ENCODE measurements around the gene FBXW12. TPM values are rescaled to one million over a fixed set of nuclear protein-coding genes. Genes with fewer than 3 reads are reported as not detected.

FBXW12 gene
- total RNA-seq, 2 experiments from 2014 or later: not detected

DNA sequence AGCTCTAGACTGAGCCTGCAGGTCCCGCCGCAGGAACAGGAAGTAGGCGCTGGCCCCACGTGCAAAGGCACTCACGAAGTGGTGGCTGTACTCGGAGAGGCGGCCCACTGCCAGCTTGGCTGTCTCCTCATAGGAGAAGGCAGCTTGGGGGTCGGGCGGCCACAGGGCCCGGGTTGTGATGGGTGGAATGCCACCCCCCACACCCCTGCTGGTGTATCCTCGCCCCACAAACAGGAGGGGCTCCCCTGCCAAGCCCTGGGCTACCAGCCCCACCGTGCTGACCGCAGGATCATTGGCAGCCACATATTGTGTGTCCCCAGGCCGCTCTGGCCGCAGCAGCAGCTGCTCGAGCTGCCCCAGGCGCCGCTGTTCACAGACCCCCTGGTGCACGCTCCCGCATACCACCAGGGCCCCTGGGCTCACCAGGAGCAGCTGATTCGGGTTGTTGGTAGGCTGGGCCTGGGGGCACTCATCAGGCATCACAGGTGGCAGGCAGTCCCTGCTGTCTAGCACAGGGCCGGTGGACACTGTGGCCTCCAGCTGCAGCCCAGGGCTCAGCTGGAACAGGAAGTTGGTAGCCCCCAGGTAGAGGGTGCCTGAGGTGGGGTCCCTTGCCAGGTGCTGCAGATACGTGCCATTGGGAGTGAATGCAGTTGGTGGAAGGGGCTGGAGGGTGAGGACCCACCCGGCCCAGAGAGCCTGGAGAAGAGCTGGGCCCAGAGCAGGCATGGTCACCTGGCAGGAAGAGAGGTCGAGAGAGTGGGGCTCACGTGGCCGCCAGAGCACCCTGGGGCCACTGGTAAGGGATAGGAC is 52.1 kb downstream of the FBXW12 start:
- CTCF ChIA-PET: interaction anchor here (0.8 to 3.4 kb wide), 4 partner anchors 12 to 37 kb away, joined by 3 to 16 read pairs (median 5); no protein-coding TSS in a partner anchor
- ATAC-seq (no peak), DNase-seq (no peak)
- Mint-ChIP-seq H3K27me3 (peaks cover 6% of the 10 kb centered on the region), H3K36me3 (ENCODE audit: low read depth) (no peaks in the 10 kb centered on the region), H3K9me3 (no peaks in the 10 kb centered on the region), H3K27ac (no peak overlapping the region), H3K4me1 (ENCODE audit: low read depth) (no peaks in the 10 kb centered on the region), H3K4me3 (no peak overlapping the region)
- TF ChIP-seq, protein P1, sequence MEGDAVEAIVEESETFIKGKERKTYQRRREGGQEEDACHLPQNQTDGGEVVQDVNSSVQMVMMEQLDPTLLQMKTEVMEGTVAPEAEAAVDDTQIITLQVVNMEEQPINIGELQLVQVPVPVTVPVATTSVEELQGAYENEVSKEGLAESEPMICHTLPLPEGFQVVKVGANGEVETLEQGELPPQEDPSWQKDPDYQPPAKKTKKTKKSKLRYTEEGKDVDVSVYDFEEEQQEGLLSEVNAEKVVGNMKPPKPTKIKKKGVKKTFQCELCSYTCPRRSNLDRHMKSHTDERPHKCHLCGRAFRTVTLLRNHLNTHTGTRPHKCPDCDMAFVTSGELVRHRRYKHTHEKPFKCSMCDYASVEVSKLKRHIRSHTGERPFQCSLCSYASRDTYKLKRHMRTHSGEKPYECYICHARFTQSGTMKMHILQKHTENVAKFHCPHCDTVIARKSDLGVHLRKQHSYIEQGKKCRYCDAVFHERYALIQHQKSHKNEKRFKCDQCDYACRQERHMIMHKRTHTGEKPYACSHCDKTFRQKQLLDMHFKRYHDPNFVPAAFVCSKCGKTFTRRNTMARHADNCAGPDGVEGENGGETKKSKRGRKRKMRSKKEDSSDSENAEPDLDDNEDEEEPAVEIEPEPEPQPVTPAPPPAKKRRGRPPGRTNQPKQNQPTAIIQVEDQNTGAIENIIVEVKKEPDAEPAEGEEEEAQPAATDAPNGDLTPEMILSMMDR (IDR thresholded peaks at IDR 0.05): no peak
- POLR2A ChIA-PET: interaction anchor here (0.6 to 0.8 kb wide), 2 partner anchors 12 to 41 kb away, joined by 3 read pairs; no protein-coding TSS in a partner anchor
- intact Hi-C loops (cut with micrococcal nuclease): no loop called here

DNA sequence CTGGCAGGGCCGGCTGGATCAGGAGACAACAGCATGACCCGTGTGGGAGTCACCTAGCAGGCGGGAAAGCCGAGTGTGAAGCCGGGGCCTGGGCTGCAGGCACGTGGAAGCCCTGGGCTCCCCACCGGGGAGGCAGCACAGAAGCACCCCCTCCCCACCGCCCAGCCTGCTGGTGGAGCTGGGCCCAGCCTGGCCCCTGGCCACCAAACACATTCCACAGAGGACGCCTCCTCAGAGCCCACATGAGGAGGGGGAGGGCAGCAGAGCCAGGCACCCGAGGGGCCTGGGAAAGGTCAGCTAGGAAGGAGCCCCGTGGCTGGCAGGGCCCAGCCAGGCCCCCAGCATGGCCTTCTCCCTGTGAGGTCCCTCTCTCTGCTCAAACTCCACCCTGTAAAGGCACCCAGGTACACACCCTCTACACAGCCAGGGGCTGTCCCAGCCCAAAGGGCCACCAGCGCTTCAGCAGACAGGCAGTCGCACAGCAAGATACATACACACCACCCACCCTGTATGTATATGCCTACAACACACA is 53.3 kb downstream of the FBXW12 start:
- H3K36me3 Mint-ChIP-seq (ENCODE audit: low read depth): no peaks in the 10 kb centered on the region
- H3K9me3 Mint-ChIP-seq: no peaks in the 10 kb centered on the region
- TF ChIP-seq, protein P1 (IDR thresholded peaks at IDR 0.05): no peak
- intact Hi-C loops (cut with micrococcal nuclease): no loop called here
- H3K27me3 Mint-ChIP-seq: peaks cover 6% of the 10 kb centered on the region
- H3K27ac Mint-ChIP-seq: no peak overlapping the region
- ATAC-seq: no peak
- H3K4me1 Mint-ChIP-seq (ENCODE audit: low read depth): peaks cover 4% of the 10 kb centered on the region
- CTCF ChIA-PET: interaction anchor here (1.7 to 3.4 kb wide), 3 partner anchors 10 to 24 kb away, joined by 7 to 17 read pairs (median 16); no protein-coding TSS in a partner anchor
- no peak for DNase-seq
- no peak overlapping the region for H3K4me3 Mint-ChIP-seq
- POLR2A ChIA-PET: interaction anchor here (1.2 to 1.4 kb wide), 2 partner anchors 14 to 21 kb away, joined by 3 to 6 read pairs; partner anchors contain the start of genes ATRIP, CCDC51 and TMA7

DNA sequence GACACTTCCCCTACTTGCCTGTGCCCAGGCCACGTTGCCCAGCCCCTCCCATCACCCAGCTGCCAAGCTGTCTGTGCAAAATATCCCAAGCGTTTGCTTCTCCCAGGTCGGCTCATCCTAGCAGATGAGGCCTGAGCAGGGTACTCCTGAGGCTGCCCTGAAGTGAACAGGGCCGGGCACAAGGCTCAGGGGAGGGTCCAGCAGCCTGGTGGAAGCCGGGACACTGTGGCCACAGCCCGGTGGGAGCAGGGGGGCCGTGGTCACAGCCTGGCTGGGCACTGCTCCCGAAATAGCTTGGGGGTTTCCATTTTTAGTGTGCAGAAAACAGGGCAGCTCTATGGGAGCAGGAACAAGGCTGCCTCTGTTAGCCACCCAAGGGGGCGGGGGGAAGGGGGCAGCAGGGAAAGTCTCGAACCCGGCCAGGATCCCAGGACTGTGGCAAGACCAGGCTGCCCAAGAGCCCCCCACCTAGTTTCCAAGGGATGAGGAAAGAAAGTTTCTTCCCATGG is 54.4 kb downstream of the FBXW12 start:
- Mint-ChIP-seq H3K36me3 (ENCODE audit: low read depth) (no peaks in the 10 kb centered on the region), H3K4me3 (no peak overlapping the region), H3K4me1 (ENCODE audit: low read depth) (peaks cover 4% of the 10 kb centered on the region), H3K27ac (no peak overlapping the region), H3K27me3 (peaks cover 6% of the 10 kb centered on the region), H3K9me3 (no peaks in the 10 kb centered on the region)
- TF ChIP-seq, protein P1 (IDR thresholded peaks at IDR 0.05): no peak
- ChIA-PET CTCF (interaction anchor here (1.2 to 2.9 kb wide), 2 partner anchors 9 to 26 kb away, joined by 3 to 17 read pairs; no protein-coding TSS in a partner anchor), POLR2A (interaction anchor here (1.2 to 1.4 kb wide), 2 partner anchors 13 to 20 kb away, joined by 3 to 6 read pairs; partner anchors contain the start of genes ATRIP, CCDC51 and TMA7)
- intact Hi-C loops (cut with micrococcal nuclease): no loop called here
- ATAC-seq (no peak), DNase-seq (no peak)

DNA sequence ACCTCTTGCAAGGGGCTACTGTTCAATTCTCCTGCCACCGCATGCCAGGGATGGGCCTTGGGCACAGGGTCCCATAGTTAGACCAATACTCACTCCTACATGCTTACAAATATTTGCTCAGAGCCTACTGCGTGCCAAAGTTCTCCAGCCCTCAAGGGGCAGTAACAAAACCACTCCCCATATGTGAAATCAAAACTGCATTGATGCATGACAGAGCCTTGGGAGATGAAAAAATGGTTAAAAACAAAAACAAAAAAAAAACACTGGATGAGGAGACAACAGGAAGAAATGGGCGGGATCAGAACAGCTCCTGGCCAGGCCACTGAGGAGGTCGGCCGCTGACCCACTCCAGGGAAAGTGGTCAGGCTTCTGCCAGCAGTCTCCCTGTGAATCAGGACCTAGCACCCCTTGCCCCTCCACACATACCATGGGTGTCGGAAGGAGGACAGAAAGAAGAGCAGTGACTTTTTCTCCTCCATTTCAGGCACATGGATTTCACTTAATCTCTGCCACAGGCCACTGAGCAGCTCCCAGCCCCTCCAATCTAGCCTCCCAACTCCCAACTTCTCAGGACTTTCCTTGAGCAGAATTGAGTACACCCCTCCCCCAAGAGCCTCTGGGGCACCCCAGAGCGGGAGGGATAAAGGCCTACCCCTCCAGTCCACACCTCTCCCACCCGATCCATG is 55.1 kb downstream of the FBXW12 start:
- Mint-ChIP-seq H3K36me3 (ENCODE audit: low read depth) (peaks cover 6% of the 10 kb centered on the region), H3K4me3 (no peak overlapping the region), H3K9me3 (no peaks in the 10 kb centered on the region), H3K4me1 (ENCODE audit: low read depth) (peaks cover 4% of the 10 kb centered on the region), H3K27ac (no peak overlapping the region), H3K27me3 (peaks cover 6% of the 10 kb centered on the region)
- ChIA-PET CTCF (interaction anchor here (1.0 to 2.9 kb wide), 3 partner anchors 9 to 26 kb away, joined by 3 to 17 read pairs (median 3); partner anchors contain the start of gene ATRIP), POLR2A (interaction anchor here (1.4 kb wide), 1 partner anchor 12 kb away, joined by 6 read pairs; the partner anchor contains the start of genes CCDC51 and TMA7)
- intact Hi-C loops (cut with micrococcal nuclease): no loop called here
- DNase-seq (no peak), ATAC-seq (no peak)
- TF ChIP-seq, protein P1 (IDR thresholded peaks at IDR 0.05): no peak
